WTC11 (cell line): ENCODE data around the gene PDE1C. TPM values are rescaled to one million over a fixed set of nuclear protein-coding genes. Genes with fewer than 3 reads are reported as not detected.

Experiments
- ATAC-seq: fragments of 200-7000 bp; cut with Tn5 transposase; 2 replicates; pipeline ENCODE4 v1.10.0; 2021; ENCODE audit warnings: mild to moderate bottlenecking, moderate library complexity
- CTCF ChIA-PET: fragments of 300-600 bp; sonication (Branson Sonifier 250); formaldehyde crosslinking; loops from one replicate; lab custom pipeline; 2021; ENCODE audit warnings: antibody characterized with exemption; lab: Charles Lee
- POLR2A ChIA-PET: fragments of 350-600 bp; sonication (Branson Sonifier 250); formaldehyde crosslinking; loops from one replicate; lab custom pipeline; 2021; ENCODE audit warnings: antibody characterized with exemption; lab: Charles Lee
- DNase-seq: peaks from one replicate; pipeline ENCODE4 v3.0.0; 2021; ENCODE audit warnings: low spot score
- H3K27ac Mint-ChIP-seq: 2 replicates; pipeline ENCODE4 v1.8.0; 2021; ENCODE audit warnings: mixed read lengths
- H3K27me3 Mint-ChIP-seq: 2 replicates; pipeline ENCODE4 v1.8.0; 2021; ENCODE audit warnings: low read depth, mild to moderate bottlenecking, moderate library complexity, mixed read lengths
- H3K36me3 Mint-ChIP-seq: 2 replicates; pipeline ENCODE4 v1.8.0; 2021; ENCODE audit warnings: mixed read lengths
- H3K4me1 Mint-ChIP-seq: 2 replicates; pipeline ENCODE4 v1.8.0; 2022; ENCODE audit warnings: mixed read lengths
- H3K4me3 Mint-ChIP-seq: 2 replicates; pipeline ENCODE4 v1.8.0; 2021; ENCODE audit warnings: mild to moderate bottlenecking, moderate library complexity, mixed read lengths
- H3K9me3 Mint-ChIP-seq: 2 replicates; pipeline ENCODE4 v1.8.0; 2021; ENCODE audit warnings: mixed read lengths
- ATF6 ChIP-seq: sonication (generic); formaldehyde crosslinking; IDR thresholded peaks from 2 replicates; pipeline ENCODE4 v1.8.1; 2023; ENCODE audit warnings: mild to moderate bottlenecking, missing genetic modification reagents
- CREM ChIP-seq: sonication (generic); formaldehyde crosslinking; IDR thresholded peaks from 2 replicates; pipeline ENCODE4 v1.8.1; 2022; ENCODE audit warnings: mild to moderate bottlenecking, missing genetic modification reagents, moderate library complexity
- E2F1 ChIP-seq: sonication (generic); formaldehyde crosslinking; IDR thresholded peaks from 2 replicates; pipeline ENCODE4 v1.8.0; 2022; ENCODE audit warnings: mild to moderate bottlenecking, missing genetic modification reagents
- FOXK1 ChIP-seq: sonication (generic); formaldehyde crosslinking; IDR thresholded peaks from 2 replicates; pipeline ENCODE4 v1.8.0; 2022; ENCODE audit warnings: mild to moderate bottlenecking, moderate library complexity, missing genetic modification reagents
- IRF2 ChIP-seq: sonication (generic); formaldehyde crosslinking; IDR thresholded peaks from 2 replicates; pipeline ENCODE4 v1.8.0; 2022; ENCODE audit warnings: low read depth, missing genetic modification reagents, borderline replicate concordance
- JAZF1 ChIP-seq: fragments of 250-450 bp; sonication (Bioruptor Pico); IDR thresholded peaks from 2 replicates; pipeline ENCODE4 v1.9.0; 2021; ENCODE audit warnings: moderate library complexity, mild to moderate bottlenecking, inconsistent platforms
- KAT7 ChIP-seq: sonication (generic); formaldehyde crosslinking; IDR thresholded peaks from 2 replicates; pipeline ENCODE4 v1.8.1; 2023; ENCODE audit warnings: missing genetic modification reagents, mild to moderate bottlenecking, borderline replicate concordance
- SOX15 ChIP-seq: fragments of 250-450 bp; sonication (Bioruptor Pico); IDR thresholded peaks from 2 replicates; pipeline ENCODE4 v1.9.0; 2021; ENCODE audit warnings: mild to moderate bottlenecking
- ZNF317 ChIP-seq: sonication (generic); formaldehyde crosslinking; IDR thresholded peaks from 2 replicates; pipeline ENCODE4 v1.8.1; 2023; ENCODE audit warnings: low read depth, mild to moderate bottlenecking, moderate library complexity, missing genetic modification reagents, borderline replicate concordance
- ZNF416 ChIP-seq: fragments of 250-450 bp; sonication (Bioruptor Pico); IDR thresholded peaks from 2 replicates; pipeline ENCODE4 v1.9.0; 2021; ENCODE audit warnings: mild to moderate bottlenecking, inconsistent platforms
- total RNA-seq: library from RNA; stranded (reverse); gene quantifications from 3 replicates; pipeline ENCODE4 v1.2.3, GENCODE V29; 2021
- TF ChIP-seq, protein P1 (sequence below): fragments of 250-450 bp; sonication (Bioruptor Pico); IDR thresholded peaks from 2 replicates; pipeline ENCODE4 v1.8.0; 2021; ENCODE audit warnings: mild to moderate bottlenecking
- TF ChIP-seq, protein P2 (sequence below): sonication (generic); formaldehyde crosslinking; IDR thresholded peaks from 2 replicates; pipeline ENCODE4 v1.8.0; 2022; ENCODE audit warnings: mild to moderate bottlenecking, missing genetic modification reagents
- TF ChIP-seq, protein P3 (sequence below): sonication (generic); formaldehyde crosslinking; IDR thresholded peaks from 2 replicates; pipeline ENCODE4 v1.8.1; 2023; ENCODE audit warnings: mild to moderate bottlenecking, missing genetic modification reagents, borderline replicate concordance
- TF ChIP-seq, protein P4 (sequence below): sonication (generic); formaldehyde crosslinking; IDR thresholded peaks from 2 replicates; pipeline ENCODE4 v1.8.0; 2023; ENCODE audit warnings: mild to moderate bottlenecking, missing genetic modification reagents

Gene PDE1C
- total RNA-seq, 1 experiment from 2014 or later, result 0.55 TPM

- TF ChIP-seq, protein P1, sequence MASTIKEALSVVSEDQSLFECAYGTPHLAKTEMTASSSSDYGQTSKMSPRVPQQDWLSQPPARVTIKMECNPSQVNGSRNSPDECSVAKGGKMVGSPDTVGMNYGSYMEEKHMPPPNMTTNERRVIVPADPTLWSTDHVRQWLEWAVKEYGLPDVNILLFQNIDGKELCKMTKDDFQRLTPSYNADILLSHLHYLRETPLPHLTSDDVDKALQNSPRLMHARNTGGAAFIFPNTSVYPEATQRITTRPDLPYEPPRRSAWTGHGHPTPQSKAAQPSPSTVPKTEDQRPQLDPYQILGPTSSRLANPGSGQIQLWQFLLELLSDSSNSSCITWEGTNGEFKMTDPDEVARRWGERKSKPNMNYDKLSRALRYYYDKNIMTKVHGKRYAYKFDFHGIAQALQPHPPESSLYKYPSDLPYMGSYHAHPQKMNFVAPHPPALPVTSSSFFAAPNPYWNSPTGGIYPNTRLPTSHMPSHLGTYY (CRISPR knock-in tag), result no peak
- TF ChIP-seq, protein P2, sequence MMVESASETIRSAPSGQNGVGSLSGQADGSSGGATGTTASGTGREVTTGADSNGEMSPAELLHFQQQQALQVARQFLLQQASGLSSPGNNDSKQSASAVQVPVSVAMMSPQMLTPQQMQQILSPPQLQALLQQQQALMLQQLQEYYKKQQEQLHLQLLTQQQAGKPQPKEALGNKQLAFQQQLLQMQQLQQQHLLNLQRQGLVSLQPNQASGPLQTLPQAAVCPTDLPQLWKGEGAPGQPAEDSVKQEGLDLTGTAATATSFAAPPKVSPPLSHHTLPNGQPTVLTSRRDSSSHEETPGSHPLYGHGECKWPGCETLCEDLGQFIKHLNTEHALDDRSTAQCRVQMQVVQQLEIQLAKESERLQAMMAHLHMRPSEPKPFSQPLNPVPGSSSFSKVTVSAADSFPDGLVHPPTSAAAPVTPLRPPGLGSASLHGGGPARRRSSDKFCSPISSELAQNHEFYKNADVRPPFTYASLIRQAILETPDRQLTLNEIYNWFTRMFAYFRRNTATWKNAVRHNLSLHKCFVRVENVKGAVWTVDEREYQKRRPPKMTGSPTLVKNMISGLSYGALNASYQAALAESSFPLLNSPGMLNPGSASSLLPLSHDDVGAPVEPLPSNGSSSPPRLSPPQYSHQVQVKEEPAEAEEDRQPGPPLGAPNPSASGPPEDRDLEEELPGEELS, result no peak
- no peak for TF ChIP-seq CREM (CRISPR knock-in tag)
- no peak for TF ChIP-seq E2F1 (CRISPR knock-in tag)
- TF ChIP-seq SOX15 (CRISPR knock-in tag), result no peak
Observed at GRCh38 chr7:31934551-31934950, 135.7 kb downstream of the PDE1C start (continued).

DNA sequence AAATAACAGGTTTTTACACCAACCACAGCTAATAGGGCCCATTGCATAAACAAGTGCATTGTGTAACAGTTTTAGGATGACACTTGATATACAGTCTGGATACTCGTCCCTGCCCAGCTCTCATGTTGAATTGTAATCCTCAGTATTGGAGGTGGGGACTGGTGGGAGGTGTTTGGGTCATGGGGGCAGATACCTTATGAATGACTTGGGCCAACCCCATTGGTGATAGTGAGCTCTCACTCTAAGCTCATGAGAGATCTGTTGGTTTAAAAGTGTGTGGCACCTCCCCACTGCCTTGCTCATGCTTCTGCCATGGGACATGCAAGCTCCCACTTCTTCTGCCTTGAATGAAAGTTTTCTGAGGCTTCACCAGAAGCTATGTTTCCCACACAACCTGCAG, 136.7 kb downstream of the PDE1C start:
- ChIA-PET CTCF (interaction anchor here (0.6 kb wide), 1 partner anchor 51 kb away, joined by 3 read pairs; no protein-coding TSS in a partner anchor), POLR2A (no interaction called here)
- ATAC-seq (no peak), DNase-seq (no peak)
- H3K36me3 Mint-ChIP-seq, result no peaks in the 10 kb centered on the region
- peaks cover 14% of the 10 kb centered on the region for H3K9me3 Mint-ChIP-seq
- H3K4me3 Mint-ChIP-seq, result no peak overlapping the region
- peaks cover 15% of the 10 kb centered on the region for H3K27me3 Mint-ChIP-seq
- TF ChIP-seq, protein P3, sequence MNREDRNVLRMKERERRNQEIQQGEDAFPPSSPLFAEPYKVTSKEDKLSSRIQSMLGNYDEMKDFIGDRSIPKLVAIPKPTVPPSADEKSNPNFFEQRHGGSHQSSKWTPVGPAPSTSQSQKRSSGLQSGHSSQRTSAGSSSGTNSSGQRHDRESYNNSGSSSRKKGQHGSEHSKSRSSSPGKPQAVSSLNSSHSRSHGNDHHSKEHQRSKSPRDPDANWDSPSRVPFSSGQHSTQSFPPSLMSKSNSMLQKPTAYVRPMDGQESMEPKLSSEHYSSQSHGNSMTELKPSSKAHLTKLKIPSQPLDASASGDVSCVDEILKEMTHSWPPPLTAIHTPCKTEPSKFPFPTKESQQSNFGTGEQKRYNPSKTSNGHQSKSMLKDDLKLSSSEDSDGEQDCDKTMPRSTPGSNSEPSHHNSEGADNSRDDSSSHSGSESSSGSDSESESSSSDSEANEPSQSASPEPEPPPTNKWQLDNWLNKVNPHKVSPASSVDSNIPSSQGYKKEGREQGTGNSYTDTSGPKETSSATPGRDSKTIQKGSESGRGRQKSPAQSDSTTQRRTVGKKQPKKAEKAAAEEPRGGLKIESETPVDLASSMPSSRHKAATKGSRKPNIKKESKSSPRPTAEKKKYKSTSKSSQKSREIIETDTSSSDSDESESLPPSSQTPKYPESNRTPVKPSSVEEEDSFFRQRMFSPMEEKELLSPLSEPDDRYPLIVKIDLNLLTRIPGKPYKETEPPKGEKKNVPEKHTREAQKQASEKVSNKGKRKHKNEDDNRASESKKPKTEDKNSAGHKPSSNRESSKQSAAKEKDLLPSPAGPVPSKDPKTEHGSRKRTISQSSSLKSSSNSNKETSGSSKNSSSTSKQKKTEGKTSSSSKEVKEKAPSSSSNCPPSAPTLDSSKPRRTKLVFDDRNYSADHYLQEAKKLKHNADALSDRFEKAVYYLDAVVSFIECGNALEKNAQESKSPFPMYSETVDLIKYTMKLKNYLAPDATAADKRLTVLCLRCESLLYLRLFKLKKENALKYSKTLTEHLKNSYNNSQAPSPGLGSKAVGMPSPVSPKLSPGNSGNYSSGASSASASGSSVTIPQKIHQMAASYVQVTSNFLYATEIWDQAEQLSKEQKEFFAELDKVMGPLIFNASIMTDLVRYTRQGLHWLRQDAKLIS, result no peak
- no peak for TF ChIP-seq ATF6
- no peak for TF ChIP-seq KAT7 (CRISPR knock-in tag)
- no peak for TF ChIP-seq ZNF416 (CRISPR knock-in tag)
- TF ChIP-seq SOX15 (CRISPR knock-in tag), result no peak
- H3K4me1 Mint-ChIP-seq, result peaks cover 30% of the 10 kb centered on the region
- H3K27ac Mint-ChIP-seq, result no peak overlapping the region

DNA sequence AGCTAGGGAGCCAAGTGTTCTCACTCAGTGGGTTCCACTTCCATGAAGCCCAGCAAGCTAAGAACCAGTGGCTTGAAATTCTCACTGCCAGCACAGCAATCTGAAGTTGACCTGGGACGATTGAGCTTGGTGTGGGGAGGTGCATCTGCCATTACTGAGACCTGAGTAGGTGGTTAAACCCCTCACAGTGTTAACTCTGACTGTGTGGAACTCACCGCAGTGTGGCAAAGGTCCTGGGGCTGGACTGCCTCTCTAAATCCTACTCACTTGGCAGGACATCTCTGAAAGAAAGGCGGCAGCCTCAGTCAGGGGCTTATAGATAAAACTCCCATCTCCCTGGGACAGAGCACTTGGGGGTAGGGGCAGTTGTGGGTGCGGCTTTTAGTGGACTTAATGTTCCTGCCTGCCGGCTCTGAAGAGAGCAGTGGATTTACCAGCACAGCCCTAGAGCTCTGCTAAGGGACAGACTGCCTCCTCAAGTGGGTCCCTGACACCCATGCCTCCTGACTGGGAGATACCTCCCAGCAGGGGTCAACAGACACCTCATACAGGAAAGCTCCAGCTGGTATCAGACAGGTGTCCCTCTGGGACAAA, 143.1 kb downstream of the PDE1C start:
- Mint-ChIP-seq H3K4me3 (no peak overlapping the region), H3K27ac (no peak overlapping the region), H3K27me3 (peaks cover 26% of the 10 kb centered on the region), H3K36me3 (no peaks in the 10 kb centered on the region), H3K9me3 (peaks cover 6% of the 10 kb centered on the region), H3K4me1 (no peaks in the 10 kb centered on the region)
- ChIA-PET POLR2A (no interaction called here), CTCF (no interaction called here)
- DNase-seq, result no peak
- ATAC-seq, result no peak
- TF ChIP-seq, protein P4, sequence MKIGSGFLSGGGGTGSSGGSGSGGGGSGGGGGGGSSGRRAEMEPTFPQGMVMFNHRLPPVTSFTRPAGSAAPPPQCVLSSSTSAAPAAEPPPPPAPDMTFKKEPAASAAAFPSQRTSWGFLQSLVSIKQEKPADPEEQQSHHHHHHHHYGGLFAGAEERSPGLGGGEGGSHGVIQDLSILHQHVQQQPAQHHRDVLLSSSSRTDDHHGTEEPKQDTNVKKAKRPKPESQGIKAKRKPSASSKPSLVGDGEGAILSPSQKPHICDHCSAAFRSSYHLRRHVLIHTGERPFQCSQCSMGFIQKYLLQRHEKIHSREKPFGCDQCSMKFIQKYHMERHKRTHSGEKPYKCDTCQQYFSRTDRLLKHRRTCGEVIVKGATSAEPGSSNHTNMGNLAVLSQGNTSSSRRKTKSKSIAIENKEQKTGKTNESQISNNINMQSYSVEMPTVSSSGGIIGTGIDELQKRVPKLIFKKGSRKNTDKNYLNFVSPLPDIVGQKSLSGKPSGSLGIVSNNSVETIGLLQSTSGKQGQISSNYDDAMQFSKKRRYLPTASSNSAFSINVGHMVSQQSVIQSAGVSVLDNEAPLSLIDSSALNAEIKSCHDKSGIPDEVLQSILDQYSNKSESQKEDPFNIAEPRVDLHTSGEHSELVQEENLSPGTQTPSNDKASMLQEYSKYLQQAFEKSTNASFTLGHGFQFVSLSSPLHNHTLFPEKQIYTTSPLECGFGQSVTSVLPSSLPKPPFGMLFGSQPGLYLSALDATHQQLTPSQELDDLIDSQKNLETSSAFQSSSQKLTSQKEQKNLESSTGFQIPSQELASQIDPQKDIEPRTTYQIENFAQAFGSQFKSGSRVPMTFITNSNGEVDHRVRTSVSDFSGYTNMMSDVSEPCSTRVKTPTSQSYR, result no peak
- no peak for TF ChIP-seq FOXK1 (CRISPR knock-in tag)
- no peak for TF ChIP-seq ZNF416 (CRISPR knock-in tag)
- no peak for TF ChIP-seq JAZF1
- TF ChIP-seq, protein P3, result no peak
- no peak for TF ChIP-seq IRF2 (CRISPR knock-in tag)
- TF ChIP-seq ZNF317 (CRISPR knock-in tag), result no peak
